Panc1 (cell line): Measurements from ENCODE around the gene HOXC9.

Source experiments
- POLR2AphosphoS5 ChIP-seq: IDR thresholded peaks from 2 replicates; pipeline ENCODE4 v1.6.1; 2012; ENCODE audit warnings: mild to moderate bottlenecking, low read depth, low read length, moderate library complexity
- TF ChIP-seq, protein P1 (sequence below): fragments of 450-650 bp; IDR thresholded peaks from 2 replicates; pipeline ENCODE4 v1.5.1; 2017; ENCODE audit warnings: mild to moderate bottlenecking
- TF ChIP-seq, protein P2 (sequence below), 2 experiments: IDR thresholded peaks; 2 replicates each; pipeline ENCODE4 v1.6.1; 2011 to 2012; ENCODE audit warnings: low read depth in 2 of 2, control low read depth in 1 of 2, low read length in 1 of 2, mild to moderate bottlenecking in 1 of 2, moderate library complexity in 1 of 2; ENCODE audit not compliant: insufficient read depth in 1 of 2

- TF ChIP-seq, protein P1, sequence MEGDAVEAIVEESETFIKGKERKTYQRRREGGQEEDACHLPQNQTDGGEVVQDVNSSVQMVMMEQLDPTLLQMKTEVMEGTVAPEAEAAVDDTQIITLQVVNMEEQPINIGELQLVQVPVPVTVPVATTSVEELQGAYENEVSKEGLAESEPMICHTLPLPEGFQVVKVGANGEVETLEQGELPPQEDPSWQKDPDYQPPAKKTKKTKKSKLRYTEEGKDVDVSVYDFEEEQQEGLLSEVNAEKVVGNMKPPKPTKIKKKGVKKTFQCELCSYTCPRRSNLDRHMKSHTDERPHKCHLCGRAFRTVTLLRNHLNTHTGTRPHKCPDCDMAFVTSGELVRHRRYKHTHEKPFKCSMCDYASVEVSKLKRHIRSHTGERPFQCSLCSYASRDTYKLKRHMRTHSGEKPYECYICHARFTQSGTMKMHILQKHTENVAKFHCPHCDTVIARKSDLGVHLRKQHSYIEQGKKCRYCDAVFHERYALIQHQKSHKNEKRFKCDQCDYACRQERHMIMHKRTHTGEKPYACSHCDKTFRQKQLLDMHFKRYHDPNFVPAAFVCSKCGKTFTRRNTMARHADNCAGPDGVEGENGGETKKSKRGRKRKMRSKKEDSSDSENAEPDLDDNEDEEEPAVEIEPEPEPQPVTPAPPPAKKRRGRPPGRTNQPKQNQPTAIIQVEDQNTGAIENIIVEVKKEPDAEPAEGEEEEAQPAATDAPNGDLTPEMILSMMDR, result peak; percentile 91
- TF ChIP-seq POLR2AphosphoS5, result no peak; the same call in 1 of the 2 replicates
- TF ChIP-seq, protein P2, sequence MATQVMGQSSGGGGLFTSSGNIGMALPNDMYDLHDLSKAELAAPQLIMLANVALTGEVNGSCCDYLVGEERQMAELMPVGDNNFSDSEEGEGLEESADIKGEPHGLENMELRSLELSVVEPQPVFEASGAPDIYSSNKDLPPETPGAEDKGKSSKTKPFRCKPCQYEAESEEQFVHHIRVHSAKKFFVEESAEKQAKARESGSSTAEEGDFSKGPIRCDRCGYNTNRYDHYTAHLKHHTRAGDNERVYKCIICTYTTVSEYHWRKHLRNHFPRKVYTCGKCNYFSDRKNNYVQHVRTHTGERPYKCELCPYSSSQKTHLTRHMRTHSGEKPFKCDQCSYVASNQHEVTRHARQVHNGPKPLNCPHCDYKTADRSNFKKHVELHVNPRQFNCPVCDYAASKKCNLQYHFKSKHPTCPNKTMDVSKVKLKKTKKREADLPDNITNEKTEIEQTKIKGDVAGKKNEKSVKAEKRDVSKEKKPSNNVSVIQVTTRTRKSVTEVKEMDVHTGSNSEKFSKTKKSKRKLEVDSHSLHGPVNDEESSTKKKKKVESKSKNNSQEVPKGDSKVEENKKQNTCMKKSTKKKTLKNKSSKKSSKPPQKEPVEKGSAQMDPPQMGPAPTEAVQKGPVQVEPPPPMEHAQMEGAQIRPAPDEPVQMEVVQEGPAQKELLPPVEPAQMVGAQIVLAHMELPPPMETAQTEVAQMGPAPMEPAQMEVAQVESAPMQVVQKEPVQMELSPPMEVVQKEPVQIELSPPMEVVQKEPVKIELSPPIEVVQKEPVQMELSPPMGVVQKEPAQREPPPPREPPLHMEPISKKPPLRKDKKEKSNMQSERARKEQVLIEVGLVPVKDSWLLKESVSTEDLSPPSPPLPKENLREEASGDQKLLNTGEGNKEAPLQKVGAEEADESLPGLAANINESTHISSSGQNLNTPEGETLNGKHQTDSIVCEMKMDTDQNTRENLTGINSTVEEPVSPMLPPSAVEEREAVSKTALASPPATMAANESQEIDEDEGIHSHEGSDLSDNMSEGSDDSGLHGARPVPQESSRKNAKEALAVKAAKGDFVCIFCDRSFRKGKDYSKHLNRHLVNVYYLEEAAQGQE (IDR thresholded peaks at IDR 0.05; ENCODE audit: insufficient read depth in 1 of 2, low read depth in 2 of 2, low read length in 1 of 2), result no peak
Measured at GRCh38 chr12:54005853-54006558, 6.0 kb downstream of the HOXC9 start.
